CD4-positive, alpha-beta T cell treated with Interleukin-4 for 4 hours (primary cell): ENCODE results near the gene GARIN3.

Experiments
- DNase-seq: peaks from one replicate; pipeline ENCODE4 v3.0.0-alpha.2; 2020

The GARIN3 gene

DNA sequence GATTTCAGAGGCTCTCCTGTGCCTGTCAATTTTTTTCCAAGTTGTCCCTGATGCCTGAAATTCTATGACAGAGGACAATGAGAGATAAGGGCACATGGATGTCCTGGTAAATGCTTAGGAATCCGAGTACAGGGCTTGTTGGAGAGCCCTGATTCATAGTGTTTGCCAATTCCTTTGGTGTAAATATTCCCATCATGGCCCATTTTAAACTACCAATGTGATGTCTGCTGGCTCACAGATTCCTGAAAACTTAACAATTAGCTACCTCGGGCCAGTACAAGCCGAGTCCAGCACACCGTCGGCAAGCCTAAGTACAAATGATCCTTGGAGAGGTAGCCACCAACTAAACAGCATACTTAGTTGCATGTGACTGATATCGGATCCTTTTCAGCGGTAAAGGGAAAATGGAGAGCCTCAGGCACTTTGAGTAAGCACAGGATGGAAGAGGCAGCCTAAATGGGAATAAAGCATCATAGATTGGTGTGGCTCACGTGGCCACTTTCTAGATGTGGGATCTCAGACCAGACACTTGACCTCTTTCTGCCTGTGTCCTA is 18.1 kb upstream of the GARIN3 start:
- no peak for DNase-seq

DNA sequence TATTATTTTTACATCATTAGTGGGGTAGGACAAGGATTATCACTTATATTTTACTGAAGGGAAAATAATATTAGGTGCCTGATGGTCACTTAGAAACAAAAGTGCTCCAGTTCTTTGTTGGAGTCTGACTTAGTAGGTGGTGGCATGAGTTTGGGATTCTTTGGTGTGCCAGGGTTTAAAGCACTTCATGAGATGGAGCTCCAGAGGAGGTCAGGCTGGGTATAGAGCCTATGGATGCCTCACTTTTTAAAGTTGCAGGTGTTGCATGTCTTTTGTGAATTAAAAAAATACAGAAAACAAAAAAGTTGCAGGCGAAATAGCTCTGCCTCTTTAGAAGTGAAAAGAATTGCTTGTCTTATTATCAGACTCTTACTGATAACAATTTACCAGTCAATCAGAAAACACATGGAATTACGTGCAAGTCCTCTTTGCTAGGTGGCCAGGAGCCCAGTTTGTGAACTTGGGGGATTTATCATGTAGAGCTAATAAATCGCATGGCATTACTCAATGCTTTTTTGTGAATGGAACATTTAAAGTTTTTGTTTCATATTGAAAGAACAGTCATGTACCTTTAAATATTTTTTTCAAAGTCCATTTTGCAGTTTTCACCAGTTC is 16.2 kb upstream of the GARIN3 start:
- peak; percentile 46 for DNase-seq

DNA sequence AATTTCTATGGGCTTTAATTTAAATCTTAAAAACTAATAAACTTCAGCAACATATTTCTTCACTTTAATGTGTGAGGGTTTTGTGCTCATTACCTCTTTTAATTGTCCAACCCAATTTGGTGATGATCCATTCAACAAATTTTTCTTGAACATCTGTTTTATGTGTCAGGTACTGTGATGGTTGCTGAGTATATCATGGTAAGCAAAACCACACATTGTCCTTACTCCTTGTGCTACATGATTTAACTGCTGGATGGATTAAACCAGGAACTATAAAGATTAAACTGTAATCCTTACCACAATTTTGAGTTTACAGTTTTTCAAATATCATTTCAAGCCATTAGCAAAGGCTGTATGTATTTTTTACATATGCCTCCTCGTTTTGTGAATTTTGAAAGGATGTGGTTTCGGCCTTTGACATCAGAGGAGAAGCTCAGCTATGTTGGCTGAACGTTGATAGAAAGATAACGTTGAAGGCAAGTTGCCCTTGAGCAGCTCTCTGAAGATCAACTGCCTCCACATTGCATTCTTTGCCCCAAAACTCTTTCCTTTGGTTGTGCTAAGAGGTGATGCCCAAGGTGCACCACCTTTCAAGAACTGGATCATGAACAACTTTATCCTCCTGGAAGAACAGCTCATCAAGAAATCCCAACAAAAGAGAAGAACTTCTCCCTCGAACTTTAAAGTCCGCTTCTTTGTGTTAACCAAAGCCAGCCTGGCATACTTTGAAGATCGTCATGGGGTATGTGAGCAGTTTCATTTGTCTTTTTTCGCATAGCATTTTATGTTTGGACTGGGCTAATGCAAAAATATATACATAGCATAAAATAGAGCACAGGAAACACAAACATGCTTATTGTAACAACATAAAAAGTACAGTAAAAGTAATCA is 14.6 kb upstream of the GARIN3 start, which contains the start of gene ITK:
Gene ITK, plus strand, starts transcription at position 467 of the 891 bp plus-strand sequence. Its CDS starts 138 bp downstream, at position 605.
- peak; percentile 86 for DNase-seq

DNA sequence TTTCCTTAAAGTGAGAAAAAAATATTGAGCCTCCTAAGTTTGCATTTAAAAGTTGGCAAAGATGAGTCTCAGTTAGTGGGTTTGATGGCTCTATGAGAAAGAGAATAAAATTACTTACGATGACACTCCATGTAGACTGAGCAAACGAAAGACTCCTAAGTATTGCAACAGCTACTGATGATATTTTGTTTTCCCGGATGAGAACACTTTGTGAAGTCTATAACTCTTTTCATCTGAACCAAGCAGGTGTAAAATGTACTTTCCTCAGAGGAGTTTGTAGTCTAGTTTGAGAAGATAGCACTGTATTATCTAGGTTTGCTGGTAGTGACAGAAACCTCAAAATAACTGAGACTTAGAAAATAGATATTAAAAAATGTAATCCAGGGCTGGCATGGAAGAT is 12.9 kb upstream of the GARIN3 start:
- no peak for DNase-seq

DNA sequence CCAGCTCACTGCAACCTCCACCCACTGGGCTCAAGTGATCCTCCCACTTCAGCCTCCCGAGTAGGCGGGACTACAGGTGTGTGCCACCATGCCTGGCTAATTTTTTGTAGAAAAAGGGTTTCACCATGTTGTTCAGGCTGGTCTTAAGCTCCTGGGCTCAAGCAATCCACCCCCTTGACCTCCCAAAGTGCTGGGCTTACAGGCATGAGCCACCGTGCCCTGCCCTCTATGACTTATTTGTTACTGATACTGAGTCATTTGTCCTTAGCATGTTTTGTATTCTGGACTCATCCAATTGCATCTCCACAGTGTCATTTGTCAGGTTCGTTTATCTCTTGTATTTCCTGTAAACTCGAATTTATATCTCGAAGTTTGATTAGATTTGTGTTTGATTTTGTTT is 11.9 kb upstream of the GARIN3 start:
- DNase-seq, result peak; percentile 64

DNA sequence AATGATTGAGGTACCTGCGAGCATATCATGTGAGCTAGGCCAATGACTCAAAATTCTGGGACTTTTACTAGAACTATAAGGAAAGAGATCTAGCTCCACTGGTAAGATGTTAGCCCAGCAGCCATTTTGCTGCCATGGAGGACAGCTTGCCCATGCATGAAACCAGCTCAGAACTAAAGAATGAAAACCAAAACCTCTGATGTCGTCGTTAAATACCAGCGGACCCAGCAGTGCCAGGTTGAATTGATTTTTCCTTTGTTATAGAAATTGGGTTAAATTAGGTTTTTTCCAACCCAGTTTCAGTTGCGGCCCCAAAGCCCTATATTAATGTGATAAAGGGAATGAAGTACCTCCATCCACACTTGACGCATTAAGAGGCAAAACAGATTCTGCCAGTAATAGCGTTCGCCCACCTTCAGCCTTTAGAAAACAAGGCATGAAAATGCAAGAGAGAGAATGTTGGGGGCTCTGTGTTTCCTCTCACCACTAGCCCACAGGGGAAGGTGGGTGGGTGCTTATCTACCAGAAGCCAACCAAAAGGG is 9.1 kb upstream of the GARIN3 start:
- DNase-seq, result no peak

DNA sequence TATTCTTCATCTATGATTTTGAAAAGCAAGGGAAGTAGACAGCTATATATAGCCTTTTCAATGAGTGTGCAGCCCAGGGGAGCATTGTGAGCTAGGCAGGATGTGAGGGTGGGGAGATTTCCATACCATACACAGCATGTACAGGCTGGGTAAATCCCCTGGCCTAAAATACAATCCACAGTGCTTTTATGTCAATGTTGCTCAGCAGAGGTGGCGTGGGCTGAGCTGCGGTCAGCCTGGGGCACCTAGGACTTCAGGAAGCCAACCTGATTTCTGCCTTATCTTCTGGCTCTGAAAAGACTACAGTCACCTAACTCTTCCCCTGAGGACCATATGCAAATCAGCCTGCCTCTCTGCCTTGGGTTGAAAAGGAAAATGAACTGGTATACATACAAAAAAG is 6.3 kb upstream of the GARIN3 start:
- DNase-seq, result peak; percentile 89

DNA sequence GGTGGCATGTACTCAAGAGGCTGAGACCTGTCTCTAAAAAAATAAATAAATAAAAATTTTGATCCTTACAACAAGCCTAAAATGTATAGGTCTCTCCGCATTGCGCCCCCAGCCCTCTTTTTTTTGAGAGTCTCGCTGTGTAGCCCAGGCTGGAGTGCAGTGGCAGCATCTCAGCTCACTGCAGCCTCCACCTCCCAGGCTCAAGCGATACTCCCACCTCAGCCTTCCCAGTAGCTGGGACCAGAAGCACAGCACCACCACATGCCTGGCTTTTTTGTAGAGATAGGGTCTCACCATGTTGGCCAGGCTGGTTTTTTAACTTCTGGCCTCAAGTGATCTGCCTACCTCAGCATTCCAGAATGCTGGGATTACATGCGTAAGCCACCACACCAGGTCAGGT is 2.2 kb upstream of the GARIN3 start:
- no peak for DNase-seq

DNA sequence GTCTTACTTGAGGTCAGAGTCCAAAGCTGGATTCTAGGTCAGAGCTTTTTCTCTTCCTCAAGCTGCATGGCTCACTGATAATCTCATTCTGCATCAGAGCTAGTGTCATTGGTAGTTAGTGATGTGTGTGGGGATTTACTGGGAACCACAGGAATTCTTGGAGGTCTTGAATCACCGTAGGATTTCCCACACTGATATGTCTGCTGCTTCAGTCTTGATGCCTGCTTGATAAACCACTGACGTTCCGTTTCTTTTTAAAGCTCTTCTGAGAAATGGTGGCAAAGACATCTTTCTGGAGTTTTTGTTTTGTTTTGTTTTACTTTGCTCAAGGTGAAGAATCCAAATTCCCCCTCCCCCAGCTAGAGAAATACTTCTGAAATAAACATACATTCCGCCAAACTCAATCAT is 1.2 kb upstream of the GARIN3 start:
- peak; percentile 54 for DNase-seq

DNA sequence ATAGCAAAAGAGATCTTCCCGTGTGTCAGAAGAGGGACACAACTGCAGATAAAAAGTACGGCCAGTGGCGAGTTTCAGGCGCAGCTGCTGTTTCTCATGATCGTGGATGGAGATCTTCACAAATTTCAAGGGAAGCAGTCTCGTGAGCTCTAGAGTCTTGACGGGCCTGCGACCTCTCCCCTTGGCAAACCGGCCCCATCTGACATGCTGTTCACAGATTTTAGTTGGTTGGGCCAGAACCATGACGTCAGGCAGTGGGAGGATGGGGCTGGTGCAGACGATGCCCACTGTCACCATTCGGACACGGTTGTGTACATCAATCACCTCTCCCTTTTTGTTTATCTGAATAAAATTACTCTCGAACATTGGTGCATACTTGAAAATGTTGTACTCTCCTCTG is 396 bp downstream of the GARIN3 start:
- DNase-seq, result no peak

DNA sequence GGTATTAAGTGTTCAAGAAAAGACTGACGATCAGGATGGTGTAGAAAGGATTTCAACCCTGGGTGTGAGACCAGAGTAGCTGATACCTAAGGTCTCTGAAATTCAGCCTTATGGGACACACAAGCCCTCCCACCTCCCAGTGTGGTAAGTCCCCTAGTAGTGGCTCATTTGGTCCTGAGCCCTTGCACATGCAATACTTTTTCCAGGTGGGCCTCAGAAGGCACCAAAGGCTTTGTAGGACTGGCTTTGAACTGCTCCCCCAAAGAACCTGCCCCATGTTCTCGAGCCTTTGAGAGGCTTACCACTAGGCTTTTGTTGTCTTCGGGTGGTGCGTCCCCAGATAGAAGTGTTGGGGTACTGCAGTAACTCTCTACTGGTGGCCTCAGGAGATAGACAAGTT is 803 bp downstream of the GARIN3 start:
- no peak for DNase-seq

DNA sequence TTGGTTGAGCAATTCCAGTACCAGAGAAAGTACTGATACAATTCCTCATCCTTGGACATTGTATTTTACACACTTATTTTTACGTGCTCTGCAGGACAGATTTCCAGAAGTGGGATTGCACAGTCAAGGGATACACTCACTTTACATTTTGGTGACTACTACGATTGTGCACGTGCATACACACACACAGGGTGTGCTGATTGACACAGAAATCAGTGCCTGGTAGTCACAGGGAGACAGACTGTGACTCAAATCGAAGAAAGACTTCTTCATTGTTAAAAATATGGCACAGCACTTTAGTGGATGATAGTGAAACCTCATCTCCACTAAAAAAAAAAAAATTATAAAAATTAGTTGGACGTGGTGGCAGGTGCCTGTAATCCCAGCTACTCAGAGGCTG is 1.5 kb downstream of the GARIN3 start:
- DNase-seq, result no peak

DNA sequence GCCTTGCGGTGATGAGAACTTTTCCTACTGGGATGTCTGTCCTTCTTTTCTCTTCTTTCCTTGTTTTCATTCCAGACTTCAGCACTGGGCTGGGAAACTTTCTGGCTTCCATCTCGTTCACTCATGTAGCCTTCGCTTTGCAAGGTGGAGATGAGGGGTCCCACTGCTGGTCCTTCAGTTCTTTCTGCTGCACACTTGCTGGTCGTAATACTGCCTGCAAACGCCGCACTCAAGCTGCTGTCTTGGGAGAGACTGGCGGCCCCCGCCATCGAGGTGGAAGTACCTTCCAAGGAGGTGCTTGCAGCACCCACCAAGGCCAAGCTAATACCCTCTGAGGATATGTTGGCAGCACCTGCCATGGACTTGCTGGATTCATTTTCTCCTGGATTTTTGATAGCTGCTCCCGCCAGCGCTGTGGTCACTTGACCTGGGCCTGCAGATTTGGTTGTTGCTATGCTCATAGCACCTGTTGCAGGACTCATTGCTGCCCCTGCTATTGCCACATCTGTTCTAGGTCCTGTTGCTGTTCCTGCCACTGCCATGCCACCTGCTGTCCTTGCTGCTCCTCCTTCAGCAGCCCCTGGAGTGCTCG is 3.0 kb downstream of the GARIN3 start:
- no peak for DNase-seq

DNA sequence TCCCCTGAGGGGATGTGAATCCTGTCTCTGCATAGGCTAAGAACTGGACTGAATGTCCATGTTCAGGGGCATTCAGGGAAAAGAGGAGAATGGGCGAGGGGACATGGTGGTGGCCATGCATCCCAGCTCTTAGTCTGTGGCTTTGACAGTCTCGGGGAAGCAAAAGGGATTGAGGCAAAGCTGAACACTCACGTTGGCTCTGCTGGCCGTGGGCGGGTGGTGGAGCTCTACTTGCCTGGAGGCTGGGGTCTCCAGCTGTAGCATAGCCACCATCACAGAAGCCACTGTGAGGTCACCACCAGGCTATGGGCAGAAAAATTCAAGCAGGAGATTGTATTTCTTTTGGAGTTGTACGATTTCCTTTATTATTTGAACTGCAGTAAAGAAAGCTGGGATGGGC is 4.1 kb downstream of the GARIN3 start:
- DNase-seq, result no peak

DNA sequence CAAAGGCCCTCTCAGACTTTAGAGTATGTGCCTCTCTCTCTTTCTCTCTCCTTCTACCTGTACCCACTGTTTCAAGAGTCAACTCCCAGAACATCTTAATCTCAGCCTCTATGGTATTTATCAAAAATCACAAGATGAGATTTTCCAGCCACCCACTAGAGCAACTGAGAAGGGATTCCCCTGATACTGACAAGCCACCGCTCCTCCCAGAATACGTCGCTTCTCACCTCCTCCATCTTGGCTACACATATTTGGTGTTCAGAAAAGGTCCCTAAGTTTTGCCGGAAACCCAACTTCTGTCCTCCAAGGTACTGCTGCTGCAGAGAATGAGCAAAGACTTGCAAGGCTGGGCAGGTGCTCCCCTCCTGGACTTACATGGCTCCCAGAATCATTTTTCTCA is 6.1 kb downstream of the GARIN3 start:
- peak; percentile 80 for DNase-seq

DNA sequence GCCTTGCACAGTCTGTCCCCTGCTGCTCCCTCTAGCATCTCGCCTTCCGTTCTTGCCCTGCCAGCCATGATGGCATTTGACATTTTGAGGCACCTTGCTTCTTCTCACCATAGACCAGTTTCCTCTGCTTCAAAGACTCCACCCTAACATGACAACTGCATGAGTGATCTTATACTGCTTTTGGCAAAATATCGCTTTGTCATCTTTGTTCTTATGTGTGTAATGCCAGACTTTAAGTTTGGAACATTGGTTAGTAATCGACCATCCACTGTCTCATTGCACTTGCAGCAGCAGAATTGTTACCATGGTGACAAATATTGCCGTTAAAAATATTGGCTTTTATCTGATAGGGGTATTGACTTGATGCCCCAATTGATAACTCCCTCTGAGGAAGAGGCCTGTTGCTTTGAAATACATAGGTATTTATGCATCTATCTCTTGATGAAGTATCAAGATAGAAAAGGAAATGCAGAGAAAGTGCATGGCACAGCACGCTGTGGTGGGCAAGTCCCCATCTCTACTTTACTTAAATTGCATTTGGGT is 6.8 kb downstream of the GARIN3 start:
- peak; percentile 98 for DNase-seq

DNA sequence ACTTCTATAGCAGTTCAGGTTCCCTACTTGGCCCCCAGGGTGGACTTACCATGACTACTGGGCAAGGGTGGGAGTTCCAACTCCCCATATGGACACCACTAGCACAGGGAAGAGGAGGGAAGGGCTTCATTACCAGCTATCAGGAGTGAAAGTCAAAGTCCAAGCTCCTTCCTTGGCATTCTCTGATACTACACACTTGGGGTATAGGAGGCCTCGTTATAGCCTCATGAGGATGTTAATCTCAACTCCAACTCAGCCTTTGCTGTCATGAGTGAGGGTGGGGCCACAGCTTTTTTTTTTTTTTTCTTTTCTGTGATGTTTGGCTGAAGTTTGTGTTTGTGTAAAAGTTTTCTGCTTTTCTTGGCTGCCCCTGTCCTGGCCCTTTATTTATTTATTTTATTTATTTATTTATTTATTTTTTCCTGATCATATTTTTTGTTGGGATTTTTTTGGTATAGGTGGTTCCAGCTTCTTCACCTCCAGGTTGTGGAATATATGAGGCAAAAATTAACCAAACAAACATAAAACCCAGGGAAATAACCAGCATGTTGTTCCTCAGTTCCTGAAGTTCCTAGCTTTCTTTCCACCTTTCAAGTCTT is 8.7 kb downstream of the GARIN3 start:
- peak; percentile 24 for DNase-seq

DNA sequence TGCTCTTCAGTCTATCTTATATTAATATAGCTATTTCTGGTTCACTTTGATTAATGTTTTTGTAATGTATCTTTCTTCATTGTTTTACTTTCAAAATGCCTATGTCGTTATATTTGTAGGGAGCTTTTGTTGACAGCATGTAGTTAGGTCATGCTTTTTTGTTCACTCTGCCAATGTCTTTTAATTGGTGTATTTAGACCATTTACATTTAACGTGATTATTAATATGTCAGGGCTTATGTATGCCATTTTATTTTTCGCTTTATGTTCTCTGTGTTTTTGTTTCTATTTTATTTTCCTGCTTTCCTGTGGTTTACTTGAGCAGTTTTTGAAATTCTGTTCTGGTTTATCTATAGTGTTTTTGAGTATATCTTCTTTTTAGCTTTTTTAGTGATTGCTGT is 10.8 kb downstream of the GARIN3 start:
- DNase-seq, result peak; percentile 19

DNA sequence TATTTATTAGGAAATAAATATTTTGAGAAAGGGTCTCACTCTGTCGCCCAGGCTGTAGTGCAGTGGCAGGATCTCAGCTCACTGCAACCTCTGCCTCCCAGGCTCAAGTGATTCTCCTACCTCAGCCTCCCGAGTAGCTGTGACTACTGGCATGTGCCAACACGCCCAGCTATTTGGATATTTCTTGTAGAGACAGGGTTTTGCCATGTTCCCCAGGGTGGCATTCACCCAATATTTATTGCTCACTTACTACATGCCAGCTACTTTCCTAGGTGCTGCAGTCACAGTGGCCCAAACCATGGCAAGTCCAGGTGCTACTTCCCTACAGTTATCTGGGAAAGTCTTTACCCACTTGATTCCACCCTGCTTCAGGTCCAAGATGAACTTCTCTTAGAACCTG is 15.1 kb downstream of the GARIN3 start:
- DNase-seq, result no peak

DNA sequence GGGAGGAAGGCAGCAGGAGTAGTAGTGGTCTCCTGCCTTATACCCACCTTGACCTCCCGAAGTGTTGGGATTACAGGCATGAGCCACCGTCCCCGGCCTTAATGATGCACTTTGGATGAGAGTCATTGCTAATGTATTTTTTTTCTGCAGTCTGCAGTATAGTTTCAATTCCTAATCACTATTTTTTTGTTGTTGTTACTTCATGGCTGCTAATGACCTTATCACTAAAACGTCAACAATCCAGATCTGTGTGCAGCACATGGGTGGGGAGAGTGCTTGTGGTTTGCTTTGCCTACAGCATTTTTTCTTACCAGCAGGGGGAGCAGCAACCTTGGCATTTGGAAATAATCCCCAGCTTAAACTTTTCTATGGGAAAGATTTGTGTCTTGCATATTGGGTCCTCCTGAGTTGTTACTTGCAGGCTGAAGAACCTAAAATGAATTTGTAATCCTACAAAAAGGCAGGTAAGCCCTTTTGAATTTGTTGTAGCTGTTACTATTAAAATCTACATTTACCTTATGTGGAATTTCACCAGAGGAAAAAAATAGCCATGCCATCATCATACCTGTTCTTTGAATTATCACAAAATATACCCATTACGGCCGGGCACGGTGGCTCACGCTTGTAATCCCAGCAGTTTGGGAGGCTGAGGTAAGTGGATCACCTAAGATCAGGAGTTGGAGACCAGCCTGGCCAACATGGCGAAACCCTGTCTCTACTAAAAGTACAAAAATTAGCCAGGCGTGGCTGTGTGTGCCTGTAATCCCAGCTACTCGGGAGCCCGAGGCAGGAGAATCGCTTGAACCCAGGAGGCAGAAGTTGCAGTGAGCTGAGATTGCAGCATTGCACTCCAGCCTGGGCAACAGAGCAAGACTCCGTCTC is 17.1 kb downstream of the GARIN3 start:
- DNase-seq, result peak; percentile 90

DNA sequence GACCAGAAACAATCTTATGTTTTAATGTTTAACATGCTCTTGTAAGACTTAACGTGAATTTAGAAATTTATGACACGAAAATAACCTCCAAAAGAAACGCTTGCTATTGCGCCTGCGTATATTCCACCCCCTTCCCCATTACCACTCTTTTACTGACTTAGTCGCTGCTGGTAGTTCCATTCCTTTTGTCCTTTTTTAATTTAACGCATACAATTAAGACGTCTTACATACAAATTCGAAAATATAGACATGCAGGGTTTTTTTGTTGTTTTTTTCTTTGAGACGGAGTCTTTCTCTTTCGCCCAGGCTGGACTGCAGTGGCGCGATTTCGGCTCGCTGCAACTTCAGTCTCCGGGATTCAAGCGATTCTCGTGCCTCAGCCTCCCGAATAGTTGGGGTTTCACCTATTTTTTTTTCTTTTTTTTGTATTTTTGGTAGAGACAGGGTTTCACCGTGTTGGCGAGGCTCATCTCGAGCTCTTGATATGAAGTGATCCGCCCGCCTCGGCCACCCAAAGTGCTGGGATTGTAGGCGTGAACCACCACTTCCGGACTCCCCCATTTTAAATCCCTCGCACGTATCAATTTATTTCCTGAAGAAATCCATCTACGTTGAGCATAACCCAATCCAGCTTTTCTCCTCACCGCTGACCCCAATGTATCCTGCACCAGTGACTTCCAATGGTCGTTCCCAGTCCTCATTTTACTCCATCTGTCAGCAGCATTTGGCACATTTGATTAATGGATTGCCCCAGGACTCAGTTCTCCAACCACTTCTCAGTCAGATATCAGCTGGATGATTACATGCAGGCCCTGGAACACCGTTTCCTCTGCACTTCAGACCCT is 22.7 kb downstream of the GARIN3 start:
- peak; percentile 48 for DNase-seq
